Measurements from ENCODE around the gene F3.
A peak's percentile ranks its signal among the peaks of the same experiment; 100 is the strongest.

The F3 gene

GRCh38 chr1:94551449-94551848, 9.9 kb upstream of the F3 start:
- no peak for DNase-seq

- no peak for DNase-seq
Observed at GRCh38 chr1:94550800-94551241, 9.3 kb upstream of the F3 start.

GRCh38 chr1:94550396-94550795, 8.8 kb upstream of the F3 start:
- no peak for DNase-seq

- no peak for DNase-seq
Observed at GRCh38 chr1:94549706-94550105, 8.1 kb upstream of the F3 start.

GRCh38 chr1:94544706-94545490, 3.3 kb upstream of the F3 start:
- DNase-seq = no peak

- DNase-seq = no peak
Observed at GRCh38 chr1:94543893-94544635, 2.5 kb upstream of the F3 start.

- no peak for DNase-seq
Observed at GRCh38 chr1:94543001-94543400, 1.4 kb upstream of the F3 start.

- no peak for DNase-seq
Observed at GRCh38 chr1:94542088-94542870, 720 bp upstream of the F3 start.

GRCh38 chr1:94540440-94541245, 916 bp downstream of the F3 start:
- DNase-seq = no peak

GRCh38 chr1:94539496-94539895, 2.1 kb downstream of the F3 start:
- DNase-seq = no peak

GRCh38 chr1:94538243-94538827, 3.2 kb downstream of the F3 start:
- no peak for DNase-seq

GRCh38 chr1:94537254-94537653, 4.3 kb downstream of the F3 start:
- no peak for DNase-seq

- no peak for DNase-seq
Observed at GRCh38 chr1:94535879-94536278, 5.7 kb downstream of the F3 start.

GRCh38 chr1:94535095-94535494, 6.5 kb downstream of the F3 start:
- DNase-seq = peak; percentile 21

GRCh38 chr1:94532077-94532476, 9.5 kb downstream of the F3 start:
- DNase-seq = no peak

- no peak for DNase-seq
Observed at GRCh38 chr1:94531664-94532063, 9.9 kb downstream of the F3 start.

GRCh38 chr1:94530373-94530878, 11.1 kb downstream of the F3 start:
- DNase-seq = no peak

- DNase-seq = no peak
Observed at GRCh38 chr1:94529416-94529815, 12.1 kb downstream of the F3 start.

- no peak for DNase-seq
Observed at GRCh38 chr1:94528826-94529225, 12.7 kb downstream of the F3 start.

GRCh38 chr1:94528299-94528698, 13.3 kb downstream of the F3 start:
- no peak for DNase-seq

GRCh38 chr1:94527447-94528031, 14.0 kb downstream of the F3 start:
- DNase-seq = peak; percentile 58

Measured in NCI-H1105 treated with DMSO at 0.1 percent for 48 hours (cell line).